PC-3 (cell line): ENCODE measurements around the gene MAEA.

Experiments used
- CTCF ChIP-seq: fragments of 300-600 bp; sonication (generic); conservative IDR thresholded peaks from 2 replicates; pipeline ENCODE4 v1.5.1; 2017; ENCODE audit warnings: antibody characterized with exemption, low read depth, mild to moderate bottlenecking, low read length
- EZH2 ChIP-seq: fragments of 300-600 bp; sonication (generic); IDR thresholded peaks from one replicate; pipeline ENCODE4 v1.6.1; 2017; ENCODE audit warnings: antibody characterized with exemption, mild to moderate bottlenecking, low read length; ENCODE audit not compliant: unreplicated experiment
- EZH2phosphoT487 ChIP-seq: fragments of 300-600 bp; sonication (generic); IDR thresholded peaks from 2 replicates; pipeline ENCODE4 v1.6.1; 2018; ENCODE audit warnings: mild to moderate bottlenecking, antibody characterized with exemption, low read length, borderline replicate concordance

- no peak for TF ChIP-seq CTCF
- no peak for TF ChIP-seq EZH2
- no peak for TF ChIP-seq EZH2phosphoT487
These were observed 44.7 kb upstream of the MAEA start for GRCh38 chr4:1244978-1245471.
